Liver (tissue), 9 donors: ENCODE measurements around the gene DENND6A. TPM values are rescaled to one million over a fixed set of nuclear protein-coding genes. Genes with fewer than 3 reads are reported as not detected.
"Not testable (repeated sequence)": the region's sequence is repeated elsewhere in the genome, so short reads cannot be mapped to it uniquely, and the experiment has no call there.

Experiments
- DNase-seq: peaks from one replicate; pipeline ENCODE4 v3.0.0-alpha.2; 2017; ENCODE audit warnings: low spot score
- H3K27ac ChIP-seq, 2 donors: one replicate each; pipeline ENCODE4 v1.7.0; 2013; ENCODE audit warnings: inconsistent platforms in 2 of 2, low read length in 2 of 2, control low read depth in 1 of 2, low read depth in 1 of 2, mild to moderate bottlenecking in 1 of 2
- H3K27me3 ChIP-seq, 4 donors: one replicate each; pipeline versions ENCODE4 v1.6.1 to v1.7.0; 2013; ENCODE audit warnings: low read length in 3 of 4, inconsistent platforms in 1 of 4, mild to moderate bottlenecking in 1 of 4, moderate library complexity in 1 of 4; ENCODE audit not compliant: control insufficient read depth in 4 of 4, insufficient read depth in 4 of 4
- H3K36me3 ChIP-seq, 4 donors: one replicate each; pipeline versions ENCODE4 v1.6.1 to v1.7.0; 2013; ENCODE audit warnings: low read length in 3 of 4, mild to moderate bottlenecking in 3 of 4, low read depth in 1 of 4, moderate library complexity in 1 of 4; ENCODE audit not compliant: control insufficient read depth in 4 of 4, insufficient read depth in 3 of 4
- H3K4me1 ChIP-seq, 4 donors: one replicate each; pipeline versions ENCODE4 v1.6.1 to v1.7.0; 2013; ENCODE audit warnings: low read length in 3 of 4, mild to moderate bottlenecking in 3 of 4, moderate library complexity in 1 of 4; ENCODE audit not compliant: control insufficient read depth in 4 of 4, insufficient read depth in 4 of 4
- H3K4me3 ChIP-seq, 3 donors: one replicate each; pipeline versions ENCODE4 v1.6.1 to v1.7.0; 2013; ENCODE audit warnings: low read length in 3 of 3, control low read depth in 1 of 3, low read depth in 1 of 3, mild to moderate bottlenecking in 1 of 3
- H3K9ac ChIP-seq, 2 donors: one replicate each; pipeline ENCODE4 v1.7.0; 2013; ENCODE audit warnings: low read length in 2 of 2, mild to moderate bottlenecking in 2 of 2, moderate library complexity in 2 of 2, control low read depth in 1 of 2, low read depth in 1 of 2
- H3K9me3 ChIP-seq, 4 donors: one replicate each; pipeline versions ENCODE4 v1.6.1 to v1.7.0; 2013; ENCODE audit warnings: low read length in 3 of 4; ENCODE audit not compliant: control insufficient read depth in 4 of 4
- FOXA1 ChIP-seq: IDR thresholded peaks from 2 replicates; pipeline ENCODE4 v1.6.1; 2016; ENCODE audit warnings: antibody characterized with exemption
- FOXA2 ChIP-seq: IDR thresholded peaks from 2 replicates; pipeline ENCODE4 v1.6.1; 2016; ENCODE audit warnings: antibody characterized with exemption
- GABPA ChIP-seq, 2 donors: IDR thresholded peaks in 1 of 2; conservative IDR thresholded peaks in 1 of 2; 2 replicates each; pipeline ENCODE4 v1.6.1; 2016; ENCODE audit warnings: antibody characterized with exemption in 2 of 2, mild to moderate bottlenecking in 1 of 2, moderate library complexity in 1 of 2
- HNF4A ChIP-seq, 2 donors: conservative IDR thresholded peaks; 2 replicates each; pipeline ENCODE4 v1.6.1; 2016; ENCODE audit warnings: antibody characterized with exemption in 2 of 2, mild to moderate bottlenecking in 2 of 2
- JUND ChIP-seq, 2 donors: IDR thresholded peaks; 2 replicates each; pipeline ENCODE4 v1.6.1; 2016; ENCODE audit warnings: antibody characterized with exemption in 2 of 2
- MAX ChIP-seq: IDR thresholded peaks from 2 replicates; pipeline ENCODE4 v1.6.1; 2016; ENCODE audit warnings: antibody characterized with exemption
- RAD21 ChIP-seq, 2 donors: IDR thresholded peaks; 2 replicates each; pipeline ENCODE4 v1.6.1; 2016; ENCODE audit warnings: antibody characterized with exemption in 2 of 2, mild to moderate bottlenecking in 2 of 2
- REST ChIP-seq: IDR thresholded peaks from 2 replicates; pipeline ENCODE4 v1.6.1; 2016; ENCODE audit warnings: antibody characterized with exemption, mild to moderate bottlenecking
- RXRA ChIP-seq, 2 donors: IDR thresholded peaks; 2 replicates each; pipeline ENCODE4 v1.6.1; 2017 to 2018; ENCODE audit warnings: antibody characterized with exemption in 2 of 2, mild to moderate bottlenecking in 1 of 2
- SP1 ChIP-seq: IDR thresholded peaks from 2 replicates; pipeline ENCODE4 v1.6.1; 2018; ENCODE audit warnings: antibody characterized with exemption, mild to moderate bottlenecking
- TAF1 ChIP-seq: conservative IDR thresholded peaks from 2 replicates; pipeline ENCODE4 v1.6.1; 2016; ENCODE audit warnings: antibody characterized with exemption, mild to moderate bottlenecking
- ZBTB33 ChIP-seq: IDR thresholded peaks from 2 replicates; pipeline ENCODE4 v1.6.1; 2016; ENCODE audit warnings: antibody characterized with exemption
- WGBS: extraction: QIAGEN DNeasy Blood & Tissue Kit; methylation state at CpG from one replicate; pipeline ENCODE4 v1.1.7; 2013; 5-methylcytosine and 5-hydroxymethylcytosine counted together
- polyA plus RNA-seq, 2 donors: library from polyadenylated mRNA; stranded (reverse) in 1 of 2; unstranded in 1 of 2; fragments of 200-250 nt in 1 of 2; fragments of >200 nt in 1 of 2; fragmentation: Nextera tagmentation in 1 of 2; extraction: Ambion mirVana in 1 of 2; gene quantifications; one replicate each; pipeline versions ENCODE4 v1.2.1 to v1.2.3, GENCODE V29; 2013 to 2015
- total RNA-seq, 2 donors: library from RNA; depleted of rRNA; stranded (reverse); fragments of >200 nt; gene quantifications; one replicate each; pipeline ENCODE4 v1.2.3, GENCODE V29; 2014
- donor health status: healthy.
- donor health status: healthy.
- donor health status: healthy.
- donor health status: healthy.
- donor health status: healthy.

Gene DENND6A
- total and polyA plus RNA-seq, 4 donors = 3.1 to 12.2 (median 8.1) TPM

GRCh38 chr3:57709559-57709958 lies 16.7 kb upstream of the DENND6A start (continued):
- TF ChIP-seq ZBTB33 = no peak

GRCh38 chr3:57709031-57709430 lies 16.2 kb upstream of the DENND6A start:
- no peak overlapping the region for H3K27ac ChIP-seq
- no peak overlapping the region for H3K4me3 ChIP-seq
- no peak for TF ChIP-seq REST
- no peak for TF ChIP-seq JUND (IDR thresholded peaks at IDR 0.05)
- TF ChIP-seq FOXA2 = no peak
- no peak for TF ChIP-seq FOXA1
- no peak for TF ChIP-seq GABPA (IDR thresholded peaks at IDR 0.05 in 1 of 2, conservative IDR thresholded peaks at IDR 0.05 in 1 of 2)
- no peak for TF ChIP-seq SP1
- TF ChIP-seq RXRA (IDR thresholded peaks at IDR 0.05) = no peak
- no peak for TF ChIP-seq RAD21 (IDR thresholded peaks at IDR 0.05)
- no peak for TF ChIP-seq ZBTB33
- TF ChIP-seq MAX = no peak
- TF ChIP-seq HNF4A (conservative IDR thresholded peaks at IDR 0.05) = no peak
- no peak for TF ChIP-seq TAF1
- DNase-seq = no peak
- 66% methylated on average over 2 of the region's 2 CpGs for WGBS
- no peaks in the 10 kb centered on the region for H3K9me3 ChIP-seq
- H3K9ac ChIP-seq = no peak overlapping the region
- H3K36me3 ChIP-seq = no peaks in the 10 kb centered on the region
- H3K4me1 ChIP-seq = no peaks in the 10 kb centered on the region
- no peaks in the 10 kb centered on the region for H3K27me3 ChIP-seq

- Histone ChIP-seq H3K9ac (no peak overlapping the region), H3K9me3 (no peaks in the 10 kb centered on the region), H3K36me3 (no peaks in the 10 kb centered on the region), H3K27ac (no peak overlapping the region), H3K4me1 (no peaks in the 10 kb centered on the region), H3K27me3 (no peaks in the 10 kb centered on the region), H3K4me3 (no peak overlapping the region)
- WGBS = 66% methylated on average over 3 of the region's 3 CpGs
- no peak for DNase-seq
- no peak for TF ChIP-seq RXRA (IDR thresholded peaks at IDR 0.05)
Observed at GRCh38 chr3:57706462-57706861, 13.6 kb upstream of the DENND6A start.

GRCh38 chr3:57705351-57705750 lies 12.5 kb upstream of the DENND6A start:
- H3K4me3 ChIP-seq, H3K27ac ChIP-seq, H3K4me1 ChIP-seq, H3K9me3 ChIP-seq, H3K36me3 ChIP-seq, H3K9ac ChIP-seq, DNase-seq, H3K27me3 ChIP-seq: not testable (repeated sequence)
- WGBS = 96% methylated on average over 3 of the region's 3 CpGs
